ENCODE measurements around the gene VPS13A. TPM values are rescaled to one million over a fixed set of nuclear protein-coding genes. Genes with fewer than 3 reads are reported as not detected.

VPS13A gene
- total RNA-seq, 1 experiment from 2014 or later = 31.5 TPM

- TF ChIP-seq, protein P1, sequence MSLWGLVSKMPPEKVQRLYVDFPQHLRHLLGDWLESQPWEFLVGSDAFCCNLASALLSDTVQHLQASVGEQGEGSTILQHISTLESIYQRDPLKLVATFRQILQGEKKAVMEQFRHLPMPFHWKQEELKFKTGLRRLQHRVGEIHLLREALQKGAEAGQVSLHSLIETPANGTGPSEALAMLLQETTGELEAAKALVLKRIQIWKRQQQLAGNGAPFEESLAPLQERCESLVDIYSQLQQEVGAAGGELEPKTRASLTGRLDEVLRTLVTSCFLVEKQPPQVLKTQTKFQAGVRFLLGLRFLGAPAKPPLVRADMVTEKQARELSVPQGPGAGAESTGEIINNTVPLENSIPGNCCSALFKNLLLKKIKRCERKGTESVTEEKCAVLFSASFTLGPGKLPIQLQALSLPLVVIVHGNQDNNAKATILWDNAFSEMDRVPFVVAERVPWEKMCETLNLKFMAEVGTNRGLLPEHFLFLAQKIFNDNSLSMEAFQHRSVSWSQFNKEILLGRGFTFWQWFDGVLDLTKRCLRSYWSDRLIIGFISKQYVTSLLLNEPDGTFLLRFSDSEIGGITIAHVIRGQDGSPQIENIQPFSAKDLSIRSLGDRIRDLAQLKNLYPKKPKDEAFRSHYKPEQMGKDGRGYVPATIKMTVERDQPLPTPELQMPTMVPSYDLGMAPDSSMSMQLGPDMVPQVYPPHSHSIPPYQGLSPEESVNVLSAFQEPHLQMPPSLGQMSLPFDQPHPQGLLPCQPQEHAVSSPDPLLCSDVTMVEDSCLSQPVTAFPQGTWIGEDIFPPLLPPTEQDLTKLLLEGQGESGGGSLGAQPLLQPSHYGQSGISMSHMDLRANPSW (CRISPR knock-in tag; conservative IDR thresholded peaks at IDR 0.05; ENCODE audit: low read depth) = no peak
- TF ChIP-seq PRDM15 (CRISPR knock-in tag; IDR thresholded peaks at IDR 0.05) (no peak), NR2C2 (CRISPR knock-in tag; IDR thresholded peaks at IDR 0.05) (no peak), NFE2L1 (CRISPR knock-in tag; IDR thresholded peaks at IDR 0.05) (no peak), TEAD1 (CRISPR knock-in tag; IDR thresholded peaks at IDR 0.05) (no peak; the same call in 1 of the 2 replicates)
- TF ChIP-seq, protein P2, sequence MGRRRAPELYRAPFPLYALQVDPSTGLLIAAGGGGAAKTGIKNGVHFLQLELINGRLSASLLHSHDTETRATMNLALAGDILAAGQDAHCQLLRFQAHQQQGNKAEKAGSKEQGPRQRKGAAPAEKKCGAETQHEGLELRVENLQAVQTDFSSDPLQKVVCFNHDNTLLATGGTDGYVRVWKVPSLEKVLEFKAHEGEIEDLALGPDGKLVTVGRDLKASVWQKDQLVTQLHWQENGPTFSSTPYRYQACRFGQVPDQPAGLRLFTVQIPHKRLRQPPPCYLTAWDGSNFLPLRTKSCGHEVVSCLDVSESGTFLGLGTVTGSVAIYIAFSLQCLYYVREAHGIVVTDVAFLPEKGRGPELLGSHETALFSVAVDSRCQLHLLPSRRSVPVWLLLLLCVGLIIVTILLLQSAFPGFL (CRISPR knock-in tag; IDR thresholded peaks at IDR 0.05; ENCODE audit: borderline replicate concordance) = no peak
Observed at GRCh38 chr9:77177894-77178794, 810 bp downstream of the VPS13A start (continued).

DNA sequence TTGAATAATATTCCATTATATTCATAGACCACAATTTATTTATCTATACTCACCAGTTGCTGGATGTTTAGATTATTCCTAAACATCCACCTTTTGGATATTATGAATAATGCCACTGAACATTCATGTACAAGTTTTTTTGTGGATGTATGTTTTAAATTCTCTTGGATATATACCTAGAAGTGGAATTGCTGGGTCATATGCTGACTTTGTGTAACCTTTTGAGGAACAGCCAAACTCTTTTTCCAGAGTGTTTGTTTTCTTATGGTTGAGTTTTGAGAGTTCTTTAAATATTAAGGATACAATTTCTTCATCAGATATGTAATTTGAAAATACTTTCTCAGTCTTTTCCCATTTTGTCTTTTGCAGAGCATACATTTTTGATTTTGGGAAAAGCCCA is 2.7 kb downstream of the VPS13A start:
- ChIA-PET POLR2A (no interaction called here), CTCF (no interaction called here)
- Mint-ChIP-seq H3K9me3 (peaks cover 4% of the 10 kb centered on the region; the same call in 1 of the 2 replicates), H3K27me3 (ENCODE audit: low read depth) (peaks cover 7% of the 10 kb centered on the region), H3K36me3 (peaks cover 4% of the 10 kb centered on the region; the same call in 1 of the 2 replicates), H3K27ac (no peak overlapping the region), H3K4me1 (peaks cover 30% of the 10 kb centered on the region), H3K4me3 (peak overlapping the region; percentile 93; the same call in 1 of the 2 replicates)
- ATAC-seq (no peak), DNase-seq (ENCODE audit: low spot score) (no peak)
- no peak for TF ChIP-seq GRHL2 (CRISPR knock-in tag; IDR thresholded peaks at IDR 0.05; ENCODE audit: insufficient replicate concordance, severe bottlenecking)
- no peak for TF ChIP-seq ARID4B (CRISPR knock-in tag; IDR thresholded peaks at IDR 0.05; ENCODE audit: borderline replicate concordance)
- TF ChIP-seq, protein P3, sequence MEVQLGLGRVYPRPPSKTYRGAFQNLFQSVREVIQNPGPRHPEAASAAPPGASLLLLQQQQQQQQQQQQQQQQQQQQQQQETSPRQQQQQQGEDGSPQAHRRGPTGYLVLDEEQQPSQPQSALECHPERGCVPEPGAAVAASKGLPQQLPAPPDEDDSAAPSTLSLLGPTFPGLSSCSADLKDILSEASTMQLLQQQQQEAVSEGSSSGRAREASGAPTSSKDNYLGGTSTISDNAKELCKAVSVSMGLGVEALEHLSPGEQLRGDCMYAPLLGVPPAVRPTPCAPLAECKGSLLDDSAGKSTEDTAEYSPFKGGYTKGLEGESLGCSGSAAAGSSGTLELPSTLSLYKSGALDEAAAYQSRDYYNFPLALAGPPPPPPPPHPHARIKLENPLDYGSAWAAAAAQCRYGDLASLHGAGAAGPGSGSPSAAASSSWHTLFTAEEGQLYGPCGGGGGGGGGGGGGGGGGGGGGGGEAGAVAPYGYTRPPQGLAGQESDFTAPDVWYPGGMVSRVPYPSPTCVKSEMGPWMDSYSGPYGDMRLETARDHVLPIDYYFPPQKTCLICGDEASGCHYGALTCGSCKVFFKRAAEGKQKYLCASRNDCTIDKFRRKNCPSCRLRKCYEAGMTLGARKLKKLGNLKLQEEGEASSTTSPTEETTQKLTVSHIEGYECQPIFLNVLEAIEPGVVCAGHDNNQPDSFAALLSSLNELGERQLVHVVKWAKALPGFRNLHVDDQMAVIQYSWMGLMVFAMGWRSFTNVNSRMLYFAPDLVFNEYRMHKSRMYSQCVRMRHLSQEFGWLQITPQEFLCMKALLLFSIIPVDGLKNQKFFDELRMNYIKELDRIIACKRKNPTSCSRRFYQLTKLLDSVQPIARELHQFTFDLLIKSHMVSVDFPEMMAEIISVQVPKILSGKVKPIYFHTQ (CRISPR knock-in tag; IDR thresholded peaks at IDR 0.05) = no peak
- TF ChIP-seq FOXP1 (CRISPR knock-in tag; IDR thresholded peaks at IDR 0.05; ENCODE audit: borderline replicate concordance) = no peak
- no peak for TF ChIP-seq ZBTB21 (CRISPR knock-in tag; IDR thresholded peaks at IDR 0.05; ENCODE audit: borderline replicate concordance)
- TF ChIP-seq ZNF121 (CRISPR knock-in tag; IDR thresholded peaks at IDR 0.05) = no peak

Data from WTC11 (cell line).